PC-3 (cell line): ENCODE measurements around the gene FGF12. TPM values are rescaled to one million over a fixed set of nuclear protein-coding genes. Genes with fewer than 3 reads are reported as not detected.

Experiments
- ATAC-seq: fragments of 200-7000 bp; cut with Tn5 transposase; 2 replicates; pipeline ENCODE4 v1.9.1; 2020; ENCODE audit warnings: mild to moderate bottlenecking, moderate library complexity
- BruUV-seq: library from RNA; stranded (reverse); fragments of 400-500 nt; replicated peaks from 2 replicates; lab custom pipeline; 2021; lab: Mats Ljungman, UMichigan
- CTCF ChIA-PET: fragments of 300-600 bp; sonication (Branson Sonifier 250); formaldehyde crosslinking; loops from one replicate; lab custom pipeline; 2022; ENCODE audit warnings: antibody characterized with exemption; lab: Charles Lee
- POLR2A ChIA-PET: fragments of 300-600 bp; sonication (Branson Sonifier 250); formaldehyde crosslinking; loops from one replicate; lab custom pipeline; 2022; ENCODE audit warnings: antibody characterized with exemption; ENCODE audit not compliant: unreplicated experiment; lab: Charles Lee
- DNase-seq: peaks from one replicate; pipeline ENCODE4 v3.0.0-alpha.2; 2015
- H2AFZ ChIP-seq: fragments of 300-600 bp; sonication (generic); 2 replicates; pipeline ENCODE4 v1.6.0; 2016; ENCODE audit warnings: antibody characterized with exemption, low read length
- H3F3A ChIP-seq: fragments of 300-600 bp; sonication (generic); one replicate; pipeline ENCODE4 v1.6.0; 2017; ENCODE audit warnings: antibody characterized with exemption, low read length, control low read depth, mild to moderate bottlenecking; ENCODE audit not compliant: unreplicated experiment
- H3K27ac ChIP-seq: fragments of 300-600 bp; sonication (generic); 2 replicates; pipeline ENCODE4 v1.5.1; 2016; ENCODE audit warnings: mild to moderate bottlenecking, low read length
- H3K27me3 ChIP-seq: fragments of 300-600 bp; sonication (generic); 2 replicates; pipeline ENCODE4 v1.6.1; 2016; ENCODE audit warnings: low read length, mixed read lengths
- H3K36me3 ChIP-seq: fragments of 300-600 bp; sonication (generic); 2 replicates; pipeline ENCODE4 v1.6.1; 2016; ENCODE audit warnings: low read depth, mixed run types, low read length, mixed read lengths
- H3K4me1 ChIP-seq: fragments of 300-600 bp; sonication (generic); 2 replicates; pipeline ENCODE4 v1.5.1; 2016; ENCODE audit warnings: low read length; ENCODE audit not compliant: insufficient read depth
- H3K4me2 ChIP-seq: fragments of 300-600 bp; sonication (generic); 2 replicates; pipeline ENCODE4 v1.6.0; 2016; ENCODE audit warnings: low read length
- H3K4me3 ChIP-seq: fragments of 300-600 bp; sonication (generic); 2 replicates; pipeline ENCODE4 v1.5.1; 2016; ENCODE audit warnings: mild to moderate bottlenecking, low read length, mixed read lengths
- H3K79me2 ChIP-seq: fragments of 300-600 bp; sonication (generic); 2 replicates; pipeline ENCODE4 v1.6.1; 2017; ENCODE audit warnings: low read length, mixed read lengths
- H3K9ac ChIP-seq: fragments of 300-600 bp; sonication (generic); 2 replicates; pipeline ENCODE4 v1.6.0; 2016; ENCODE audit warnings: mild to moderate bottlenecking, low read length
- H3K9me2 ChIP-seq: fragments of 300-600 bp; sonication (generic); replicated peaks from 2 replicates; pipeline ENCODE4 v1.6.1; 2016; ENCODE audit warnings: mixed run types, low read length, mixed read lengths
- H3K9me3 ChIP-seq: fragments of 300-600 bp; sonication (generic); 2 replicates; pipeline ENCODE4 v1.6.1; 2016; ENCODE audit warnings: low read length, mixed read lengths
- H4K20me1 ChIP-seq: fragments of 300-600 bp; sonication (generic); 2 replicates; pipeline ENCODE4 v1.6.1; 2016; ENCODE audit warnings: low read length, mixed read lengths
- EZH2 ChIP-seq: fragments of 300-600 bp; sonication (generic); IDR thresholded peaks from one replicate; pipeline ENCODE4 v1.6.1; 2017; ENCODE audit warnings: antibody characterized with exemption, mild to moderate bottlenecking, low read length; ENCODE audit not compliant: unreplicated experiment
- EZH2phosphoT487 ChIP-seq: fragments of 300-600 bp; sonication (generic); IDR thresholded peaks from 2 replicates; pipeline ENCODE4 v1.6.1; 2018; ENCODE audit warnings: mild to moderate bottlenecking, antibody characterized with exemption, low read length, borderline replicate concordance
- intact Hi-C: fragments of 100-400 bp; cut with micrococcal nuclease; formaldehyde crosslinking; loops from 2 replicates; pipeline ENCODE4 v1.9.0; 2023
- total RNA-seq: library from RNA; depleted of rRNA; stranded (reverse); fragments of >200 nt; gene quantifications from 2 replicates; pipeline ENCODE4 v1.2.3, GENCODE V29; 2014
- TF ChIP-seq, protein P1 (sequence below): fragments of 300-600 bp; sonication (generic); conservative IDR thresholded peaks from 2 replicates; pipeline ENCODE4 v1.5.1; 2017; ENCODE audit warnings: antibody characterized with exemption, low read depth, mild to moderate bottlenecking, low read length

Gene FGF12
- total RNA-seq, 1 experiment from 2014 or later, result not detected

DNA sequence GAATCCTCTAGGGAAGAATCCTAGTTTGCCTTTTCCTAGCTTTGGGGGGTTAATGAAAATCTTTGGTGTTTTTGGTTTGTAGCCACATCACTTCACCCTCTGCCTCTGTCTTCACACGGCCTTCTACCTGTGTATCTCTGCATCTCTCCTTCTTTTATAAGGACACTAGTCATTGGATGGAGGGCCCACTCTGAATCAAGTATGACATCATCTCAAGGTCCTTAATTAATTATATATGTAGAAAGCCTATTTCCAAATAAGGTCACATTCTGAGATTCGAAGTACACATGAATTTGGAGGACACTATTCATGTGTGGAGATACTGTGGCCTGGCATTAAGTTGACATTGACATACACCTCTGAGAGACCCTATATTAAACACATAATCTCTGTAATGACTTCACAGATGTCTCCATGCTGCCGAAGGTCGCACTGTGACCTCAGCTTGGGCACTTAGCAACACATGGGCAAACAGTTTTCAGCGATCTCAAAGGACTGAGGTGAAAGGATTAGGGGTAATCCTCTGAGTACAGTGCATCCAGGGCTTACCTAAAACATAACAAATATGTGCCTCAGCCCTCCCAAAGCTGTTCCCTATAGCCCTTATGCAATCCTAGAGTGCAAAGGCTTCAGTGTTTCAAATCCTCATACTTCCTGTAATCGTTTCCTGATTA, 446.0 kb downstream of the FGF12 start:
- ATAC-seq, result no peak
- Histone ChIP-seq H3K9ac (no peak overlapping the region), H3K4me2 (no peak overlapping the region), H3K9me3 (no peaks in the 10 kb centered on the region), H3K36me3 (no peaks in the 10 kb centered on the region), H3K4me1 (no peaks in the 10 kb centered on the region), H2AFZ (no peak overlapping the region), H4K20me1 (no peaks in the 10 kb centered on the region), H3F3A (no peaks in the 10 kb centered on the region), H3K27me3 (peaks cover 22% of the 10 kb centered on the region; the same call in 1 of the 2 replicates), H3K27ac (no peak overlapping the region), H3K4me3 (no peak overlapping the region), H3K9me2 (no peaks in the 10 kb centered on the region), H3K79me2 (no peaks in the 10 kb centered on the region)
- intact Hi-C loops, result no loop called here
- ChIA-PET POLR2A (no interaction called here), CTCF (no interaction called here)
- no peak for DNase-seq
- no TSS peak for BruUV-seq
- TF ChIP-seq, protein P1, sequence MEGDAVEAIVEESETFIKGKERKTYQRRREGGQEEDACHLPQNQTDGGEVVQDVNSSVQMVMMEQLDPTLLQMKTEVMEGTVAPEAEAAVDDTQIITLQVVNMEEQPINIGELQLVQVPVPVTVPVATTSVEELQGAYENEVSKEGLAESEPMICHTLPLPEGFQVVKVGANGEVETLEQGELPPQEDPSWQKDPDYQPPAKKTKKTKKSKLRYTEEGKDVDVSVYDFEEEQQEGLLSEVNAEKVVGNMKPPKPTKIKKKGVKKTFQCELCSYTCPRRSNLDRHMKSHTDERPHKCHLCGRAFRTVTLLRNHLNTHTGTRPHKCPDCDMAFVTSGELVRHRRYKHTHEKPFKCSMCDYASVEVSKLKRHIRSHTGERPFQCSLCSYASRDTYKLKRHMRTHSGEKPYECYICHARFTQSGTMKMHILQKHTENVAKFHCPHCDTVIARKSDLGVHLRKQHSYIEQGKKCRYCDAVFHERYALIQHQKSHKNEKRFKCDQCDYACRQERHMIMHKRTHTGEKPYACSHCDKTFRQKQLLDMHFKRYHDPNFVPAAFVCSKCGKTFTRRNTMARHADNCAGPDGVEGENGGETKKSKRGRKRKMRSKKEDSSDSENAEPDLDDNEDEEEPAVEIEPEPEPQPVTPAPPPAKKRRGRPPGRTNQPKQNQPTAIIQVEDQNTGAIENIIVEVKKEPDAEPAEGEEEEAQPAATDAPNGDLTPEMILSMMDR, result no peak
- no peak for TF ChIP-seq EZH2phosphoT487
- TF ChIP-seq EZH2, result no peak

- Histone ChIP-seq H3K79me2 (no peaks in the 10 kb centered on the region), H4K20me1 (no peaks in the 10 kb centered on the region), H3K9ac (no peak overlapping the region), H3K4me3 (no peak overlapping the region), H3K9me2 (no peaks in the 10 kb centered on the region), H3K27me3 (peaks cover 15% of the 10 kb centered on the region; the same call in 1 of the 2 replicates), H3K4me1 (no peaks in the 10 kb centered on the region), H3K36me3 (no peaks in the 10 kb centered on the region), H3K4me2 (no peak overlapping the region), H3K9me3 (no peaks in the 10 kb centered on the region), H3K27ac (no peak overlapping the region), H3F3A (no peaks in the 10 kb centered on the region), H2AFZ (no peak overlapping the region)
- no TSS peak for BruUV-seq
- CTCF ChIA-PET, result no interaction called here
- no peak for TF ChIP-seq EZH2phosphoT487
- TF ChIP-seq, protein P1, result no peak
- DNase-seq (no peak), ATAC-seq (no peak)
- POLR2A ChIA-PET, result no interaction called here
- intact Hi-C loops, result no loop called here
Measured at GRCh38 chr3:192279664-192280063, 447.7 kb downstream of the FGF12 start.

DNA sequence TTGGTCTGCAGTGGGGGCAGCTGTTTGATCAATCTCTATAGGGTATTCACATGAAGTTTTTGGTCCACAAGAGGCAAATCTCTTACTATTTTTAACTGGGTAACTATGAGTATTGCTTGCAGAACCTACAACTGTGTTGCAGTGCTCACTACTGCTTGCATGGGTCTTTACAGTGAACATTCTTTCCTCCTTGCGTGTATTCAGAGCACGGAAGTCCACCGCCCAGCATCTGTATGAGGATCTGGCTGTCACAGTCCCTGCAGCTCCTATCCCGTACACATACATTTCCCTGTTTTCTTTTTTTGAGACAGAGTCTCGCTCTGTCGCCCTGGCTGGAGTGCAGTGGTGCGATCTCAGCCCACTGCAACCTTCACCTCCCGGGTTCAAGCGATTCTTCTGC, 449.9 kb downstream of the FGF12 start:
- Histone ChIP-seq H3K27ac (no peak overlapping the region), H3K36me3 (no peaks in the 10 kb centered on the region), H3F3A (no peaks in the 10 kb centered on the region), H2AFZ (no peak overlapping the region), H3K27me3 (no peaks in the 10 kb centered on the region), H3K4me3 (no peak overlapping the region), H4K20me1 (no peaks in the 10 kb centered on the region), H3K79me2 (no peaks in the 10 kb centered on the region), H3K9me2 (no peaks in the 10 kb centered on the region), H3K4me1 (no peaks in the 10 kb centered on the region), H3K4me2 (no peak overlapping the region), H3K9me3 (no peaks in the 10 kb centered on the region), H3K9ac (no peak overlapping the region)
- DNase-seq, result no peak
- intact Hi-C loops, result no loop called here
- ATAC-seq, result no peak
- ChIA-PET CTCF (interaction anchor here (0.7 kb wide), 1 partner anchor 18 kb away, joined by 3 read pairs; no protein-coding TSS in a partner anchor), POLR2A (no interaction called here)
- BruUV-seq, result no TSS peak
- TF ChIP-seq EZH2, result no peak
- TF ChIP-seq EZH2phosphoT487, result no peak
- TF ChIP-seq, protein P1, result no peak
